K562 (cell line): ENCODE measurements around the gene UCN. TPM values are rescaled to one million over a fixed set of nuclear protein-coding genes. Genes with fewer than 3 reads are reported as not detected.

Experiments
- CCAR2 ChIP-seq: fragments of 200-400 bp; formaldehyde crosslinking; IDR thresholded peaks from 2 replicates; pipeline ENCODE4 v1.6.1; 2017; ENCODE audit warnings: mild to moderate bottlenecking, low read depth, low read length
- CTBP1 ChIP-seq: fragments of 450-650 bp; IDR thresholded peaks from 2 replicates; pipeline ENCODE4 v1.6.1; 2016; ENCODE audit warnings: borderline replicate concordance
- DNMT1 ChIP-seq: fragments of 450-650 bp; IDR thresholded peaks from 2 replicates; pipeline ENCODE4 v1.6.1; 2016; ENCODE audit warnings: antibody characterized with exemption, mild to moderate bottlenecking
- HCFC1 ChIP-seq: IDR thresholded peaks from 2 replicates; pipeline ENCODE4 v1.6.1; 2012; ENCODE audit warnings: low read depth, low read length, improper control_type of control experiment
- HDGF ChIP-seq: fragments of 450-650 bp; IDR thresholded peaks from 2 replicates; pipeline ENCODE4 v1.6.1; 2016
- IFI16 ChIP-seq: fragments of 250-450 bp; sonication (Bioruptor Pico); IDR thresholded peaks from 2 replicates; pipeline ENCODE4 v2.1.2; 2022; ENCODE audit warnings: mild to moderate bottlenecking, inconsistent platforms
- MAFG ChIP-seq: fragments of 450-650 bp; conservative IDR thresholded peaks from 2 replicates; pipeline ENCODE4 v1.6.1; 2016; ENCODE audit warnings: missing genetic modification characterization, missing compliant biosample characterization
- MAZ ChIP-seq, 2 experiments: fragments of 450-650 bp in 1 of 2; sonication (generic) in 1 of 2; formaldehyde crosslinking; IDR thresholded peaks in 1 of 2; conservative IDR thresholded peaks in 1 of 2; 2 replicates each; pipeline versions ENCODE4 v1.4.0 to v1.5.0; 2020; ENCODE audit warnings: mild to moderate bottlenecking in 1 of 2, missing genetic modification reagents in 1 of 2
- MCM5 ChIP-seq: fragments of 450-650 bp; IDR thresholded peaks from 2 replicates; pipeline ENCODE4 v1.6.1; 2016; ENCODE audit warnings: low read depth
- MCM7 ChIP-seq, 2 experiments: fragments of 450-650 bp; IDR thresholded peaks; 2 replicates each; pipeline ENCODE4 v1.6.1; 2016 to 2018
- MYNN ChIP-seq, 2 experiments: sonication (generic); formaldehyde crosslinking in 1 of 2; IDR thresholded peaks; 2 replicates each; pipeline versions ENCODE4 v1.5.0 to v1.6.1; 2016 to 2020; ENCODE audit warnings: antibody characterized with exemption in 1 of 2, missing genetic modification reagents in 1 of 2
- NFYB ChIP-seq: IDR thresholded peaks from 2 replicates; pipeline ENCODE4 v1.6.1; 2011; ENCODE audit warnings: mild to moderate bottlenecking, moderate library complexity; ENCODE audit not compliant: insufficient read length; ENCODE audit errors: extremely low read depth
- SIN3B ChIP-seq: fragments of 450-650 bp; IDR thresholded peaks from 2 replicates; pipeline ENCODE4 v1.6.1; 2017; ENCODE audit warnings: low read depth, mild to moderate bottlenecking, moderate library complexity
- SMARCA5 ChIP-seq: fragments of 450-650 bp; IDR thresholded peaks from 2 replicates; pipeline ENCODE4 v1.6.1; 2016
- SP1 ChIP-seq: sonication (generic); formaldehyde crosslinking; IDR thresholded peaks from 2 replicates; pipeline ENCODE4 v1.8.1; 2022; ENCODE audit warnings: mild to moderate bottlenecking, missing genetic modification reagents
- STAT5B ChIP-seq: fragments of 250-450 bp; sonication (Bioruptor Pico); IDR thresholded peaks from 2 replicates; pipeline ENCODE4 v1.8.0; 2021; ENCODE audit warnings: mild to moderate bottlenecking, inconsistent platforms
- TAF15 ChIP-seq: fragments of 200-400 bp; formaldehyde crosslinking; IDR thresholded peaks from 2 replicates; pipeline ENCODE4 v1.6.1; 2017; ENCODE audit warnings: mild to moderate bottlenecking, low read depth, low read length, moderate library complexity
- ZC3H11A ChIP-seq: IDR thresholded peaks from 2 replicates; pipeline ENCODE4 v1.6.1; 2012; ENCODE audit warnings: low read depth, low read length, improper control_type of control experiment
- ZFP36 ChIP-seq: fragments of 150-350 bp; IDR thresholded peaks from 2 replicates; pipeline ENCODE4 v1.6.1; 2018; ENCODE audit warnings: low read length, low read depth; ENCODE audit not compliant: partially characterized antibody
- ZNF12 ChIP-seq: sonication (generic); formaldehyde crosslinking; IDR thresholded peaks from 2 replicates; pipeline ENCODE4 v1.4.0; 2020; ENCODE audit warnings: mild to moderate bottlenecking, missing genetic modification reagents
- ZNF134 ChIP-seq: fragments of 250-450 bp; sonication (Bioruptor Pico); conservative IDR thresholded peaks from 2 replicates; pipeline ENCODE4 v1.4.0; 2020
- ZNF79 ChIP-seq: fragments of 250-450 bp; sonication (Bioruptor Pico); IDR thresholded peaks from 2 replicates; pipeline ENCODE4 v1.4.0; 2020; ENCODE audit warnings: low read depth, mild to moderate bottlenecking, moderate library complexity
- polyA plus RNA-seq, 8 experiments: library from polyadenylated mRNA; depleted of rRNA in 4 of 8; stranded (reverse) in 5 of 8; unstranded in 3 of 8; fragments of >200 nt; fragmentation: Nextera tagmentation in 2 of 8; fragmentation: Illumina TruSeq in 1 of 8; extraction: Ambion mirVana in 2 of 8; extraction: Trizol in 1 of 8; gene quantifications; 2 replicates each; pipeline versions ENCODE4 v1.2.1 to v1.2.3, GENCODE V29; 2011 to 2014; ENCODE audit warnings: inconsistent platforms in 1 of 8, missing spikeins in 1 of 8
- total RNA-seq, 7 experiments: library from RNA; depleted of rRNA in 6 of 7; stranded (reverse); fragments of >200 nt in 6 of 7; fragmentation: Illumina TruSeq in 2 of 7; extraction: Trizol in 2 of 7; gene quantifications; 2 replicates each; pipeline versions ENCODE4 v1.2.1 to v1.2.3, GENCODE V29; 2011 to 2021; ENCODE audit warnings: low replicate concordance in 1 of 7
- TF ChIP-seq, protein P1 (sequence below): fragments of 450-650 bp; IDR thresholded peaks from 2 replicates; pipeline ENCODE4 v1.6.1; 2016; ENCODE audit warnings: missing biosample characterization, missing genetic modification characterization
- TF ChIP-seq, protein P2 (sequence below): fragments of 250-450 bp; sonication (Bioruptor Pico); IDR thresholded peaks from 2 replicates; pipeline ENCODE4 v1.9.0; 2021; ENCODE audit warnings: mild to moderate bottlenecking
- TF ChIP-seq, protein P3 (sequence below): fragments of 450-650 bp; formaldehyde crosslinking; IDR thresholded peaks from 2 replicates; pipeline ENCODE4 v1.4.0; 2022; ENCODE audit warnings: missing genetic modification characterization
- TF ChIP-seq, protein P4 (sequence below): sonication (generic); formaldehyde crosslinking; IDR thresholded peaks from 2 replicates; pipeline ENCODE4 v1.8.0; 2022; ENCODE audit warnings: missing genetic modification reagents, mild to moderate bottlenecking, borderline replicate concordance

UCN gene
- total and polyA plus RNA-seq, 9 of the 15 experiments (the other 6 are each of a cell fraction or from before 2014, with no cell fraction given), result 0.10 to 2.7 (median 0.43) TPM

DNA sequence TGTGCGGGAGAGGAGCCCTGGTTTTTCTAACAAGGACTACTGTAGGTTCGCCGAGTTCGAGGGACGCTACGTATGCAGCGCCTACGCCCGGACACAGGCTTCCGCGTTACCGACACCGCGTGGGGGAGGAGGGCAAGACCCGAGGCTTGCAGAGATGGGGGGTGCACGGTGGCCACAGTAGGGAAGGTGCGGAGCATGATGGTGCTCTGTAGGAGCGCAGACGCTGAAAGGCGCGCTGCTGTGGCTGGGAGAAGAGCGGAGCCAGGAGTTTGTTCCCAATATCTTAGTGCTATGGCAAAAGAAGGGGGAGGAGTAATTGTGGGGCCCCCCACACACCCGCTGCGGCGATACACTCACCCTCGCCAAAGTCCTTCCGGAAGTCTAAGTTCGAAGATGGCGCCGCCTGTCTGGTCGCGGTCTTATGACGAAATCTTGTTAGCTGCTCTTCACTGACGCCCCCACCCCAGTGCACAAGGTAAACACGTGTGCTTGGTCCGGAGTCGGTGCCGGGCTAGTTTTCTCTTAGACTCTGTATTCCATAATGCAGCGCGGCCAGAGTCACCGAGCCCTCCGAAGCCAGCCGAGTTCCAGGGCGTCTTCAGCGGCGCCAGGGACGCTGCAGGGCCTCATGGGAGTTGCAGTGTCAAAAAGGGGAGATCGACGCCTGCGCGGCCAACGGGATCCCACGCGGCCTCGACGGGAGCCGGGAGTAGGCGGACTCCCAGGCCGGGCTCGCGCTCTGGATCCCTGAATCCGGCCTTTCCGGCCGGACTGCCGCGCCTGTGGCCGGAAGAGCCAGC lies 48.3 kb upstream of the UCN start, which contains the start of gene GTF3C2 (continued):
- TF ChIP-seq, protein P1, sequence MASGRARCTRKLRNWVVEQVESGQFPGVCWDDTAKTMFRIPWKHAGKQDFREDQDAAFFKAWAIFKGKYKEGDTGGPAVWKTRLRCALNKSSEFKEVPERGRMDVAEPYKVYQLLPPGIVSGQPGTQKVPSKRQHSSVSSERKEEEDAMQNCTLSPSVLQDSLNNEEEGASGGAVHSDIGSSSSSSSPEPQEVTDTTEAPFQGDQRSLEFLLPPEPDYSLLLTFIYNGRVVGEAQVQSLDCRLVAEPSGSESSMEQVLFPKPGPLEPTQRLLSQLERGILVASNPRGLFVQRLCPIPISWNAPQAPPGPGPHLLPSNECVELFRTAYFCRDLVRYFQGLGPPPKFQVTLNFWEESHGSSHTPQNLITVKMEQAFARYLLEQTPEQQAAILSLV (tag), result no peak
- TF ChIP-seq MAFG (tag) (no peak), MCM7 (IDR thresholded peaks at IDR 0.05) (no peak), SIN3B (peak; percentile 82), ZNF12 (no peak), HDGF (no peak), DNMT1 (no peak), SMARCA5 (no peak), ZNF134 (CRISPR knock-in tag) (no peak), NFYB (no peak), IFI16 (CRISPR knock-in tag) (no peak), HCFC1 (peak; percentile 89), CCAR2 (no peak), CTBP1 (no peak; the same call in 1 of the 2 replicates), STAT5B (no peak), ZNF79 (no peak; the same call in 1 of the 2 replicates), ZC3H11A (no peak), MCM5 (no peak), TAF15 (no peak), SP1 (CRISPR knock-in tag) (peak; percentile 76), MAZ (CRISPR knock-in tag; conservative IDR thresholded peaks at IDR 0.05 in 1 of 2, IDR thresholded peaks at IDR 0.05 in 1 of 2) (peak; percentile 95 to 99), ZFP36 (no peak), MYNN (IDR thresholded peaks at IDR 0.05) (no peak), MYNN (CRISPR knock-in tag; IDR thresholded peaks at IDR 0.05) (no peak)
- TF ChIP-seq, protein P2, sequence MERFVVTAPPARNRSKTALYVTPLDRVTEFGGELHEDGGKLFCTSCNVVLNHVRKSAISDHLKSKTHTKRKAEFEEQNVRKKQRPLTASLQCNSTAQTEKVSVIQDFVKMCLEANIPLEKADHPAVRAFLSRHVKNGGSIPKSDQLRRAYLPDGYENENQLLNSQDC (CRISPR knock-in tag), result 0 out of 2 replicates have a peak, but pooled peaks have one; percentile 32
- TF ChIP-seq, protein P3, sequence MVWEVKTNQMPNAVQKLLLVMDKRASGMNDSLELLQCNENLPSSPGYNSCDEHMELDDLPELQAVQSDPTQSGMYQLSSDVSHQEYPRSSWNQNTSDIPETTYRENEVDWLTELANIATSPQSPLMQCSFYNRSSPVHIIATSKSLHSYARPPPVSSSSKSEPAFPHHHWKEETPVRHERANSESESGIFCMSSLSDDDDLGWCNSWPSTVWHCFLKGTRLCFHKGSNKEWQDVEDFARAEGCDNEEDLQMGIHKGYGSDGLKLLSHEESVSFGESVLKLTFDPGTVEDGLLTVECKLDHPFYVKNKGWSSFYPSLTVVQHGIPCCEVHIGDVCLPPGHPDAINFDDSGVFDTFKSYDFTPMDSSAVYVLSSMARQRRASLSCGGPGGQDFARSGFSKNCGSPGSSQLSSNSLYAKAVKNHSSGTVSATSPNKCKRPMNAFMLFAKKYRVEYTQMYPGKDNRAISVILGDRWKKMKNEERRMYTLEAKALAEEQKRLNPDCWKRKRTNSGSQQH, result no peak
- TF ChIP-seq, protein P4, sequence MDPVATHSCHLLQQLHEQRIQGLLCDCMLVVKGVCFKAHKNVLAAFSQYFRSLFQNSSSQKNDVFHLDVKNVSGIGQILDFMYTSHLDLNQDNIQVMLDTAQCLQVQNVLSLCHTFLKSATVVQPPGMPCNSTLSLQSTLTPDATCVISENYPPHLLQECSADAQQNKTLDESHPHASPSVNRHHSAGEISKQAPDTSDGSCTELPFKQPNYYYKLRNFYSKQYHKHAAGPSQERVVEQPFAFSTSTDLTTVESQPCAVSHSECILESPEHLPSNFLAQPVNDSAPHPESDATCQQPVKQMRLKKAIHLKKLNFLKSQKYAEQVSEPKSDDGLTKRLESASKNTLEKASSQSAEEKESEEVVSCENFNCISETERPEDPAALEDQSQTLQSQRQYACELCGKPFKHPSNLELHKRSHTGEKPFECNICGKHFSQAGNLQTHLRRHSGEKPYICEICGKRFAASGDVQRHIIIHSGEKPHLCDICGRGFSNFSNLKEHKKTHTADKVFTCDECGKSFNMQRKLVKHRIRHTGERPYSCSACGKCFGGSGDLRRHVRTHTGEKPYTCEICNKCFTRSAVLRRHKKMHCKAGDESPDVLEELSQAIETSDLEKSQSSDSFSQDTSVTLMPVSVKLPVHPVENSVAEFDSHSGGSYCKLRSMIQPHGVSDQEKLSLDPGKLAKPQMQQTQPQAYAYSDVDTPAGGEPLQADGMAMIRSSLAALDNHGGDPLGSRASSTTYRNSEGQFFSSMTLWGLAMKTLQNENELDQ (CRISPR knock-in tag), result no peak
